ENCODE data around the gene MYO1A.
"Not testable (repeated sequence)": the region's sequence is repeated elsewhere in the genome, so short reads cannot be mapped to it uniquely, and the experiment has no call there.

Gene MYO1A

DNA sequence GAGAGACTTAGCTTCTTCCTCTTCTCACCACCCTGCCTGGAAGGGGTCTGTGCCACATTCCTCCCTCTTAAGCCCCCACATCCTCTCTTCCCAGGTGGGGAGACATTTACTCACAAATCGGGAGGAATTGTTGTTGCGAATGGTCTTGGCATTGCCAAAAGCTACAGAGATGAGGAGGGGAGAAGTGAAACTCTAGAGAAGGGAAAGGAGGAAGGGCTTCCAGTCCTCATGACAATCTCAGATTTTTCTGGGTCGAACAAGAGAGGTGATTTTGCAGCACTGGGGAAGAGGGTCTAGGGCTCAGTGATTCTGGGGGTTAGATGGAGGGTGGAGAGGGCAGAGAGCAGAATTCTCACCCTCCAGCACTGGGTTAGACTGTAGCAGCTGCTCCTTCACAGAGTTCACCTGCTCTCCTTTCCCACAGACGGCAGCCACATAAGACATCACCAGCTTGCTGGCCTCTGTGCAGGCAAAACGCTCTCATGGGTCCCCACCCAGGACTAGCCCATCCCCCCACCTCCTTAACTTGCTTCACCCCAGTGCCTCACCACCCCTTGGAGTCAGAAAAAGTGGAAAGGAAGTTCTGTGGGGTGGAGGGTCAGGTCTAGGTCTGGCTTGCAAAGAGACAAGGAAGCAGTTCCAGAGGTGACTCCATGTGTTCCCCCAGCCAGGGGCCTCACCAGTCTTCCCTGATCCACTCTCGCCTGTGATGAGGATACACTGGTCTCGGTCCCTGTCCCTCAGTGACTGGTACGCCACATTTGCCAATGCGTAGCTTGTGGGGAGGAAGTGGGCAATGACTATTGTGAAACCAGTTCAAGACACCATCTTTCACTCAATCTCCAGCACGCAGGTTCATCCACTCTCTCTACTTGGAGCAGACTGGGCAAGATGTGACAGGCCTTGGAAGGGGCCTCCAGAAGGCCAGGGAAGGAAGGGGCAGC lies 2.7 kb downstream of the MYO1A start:
- DNase-seq: no peak

DNA sequence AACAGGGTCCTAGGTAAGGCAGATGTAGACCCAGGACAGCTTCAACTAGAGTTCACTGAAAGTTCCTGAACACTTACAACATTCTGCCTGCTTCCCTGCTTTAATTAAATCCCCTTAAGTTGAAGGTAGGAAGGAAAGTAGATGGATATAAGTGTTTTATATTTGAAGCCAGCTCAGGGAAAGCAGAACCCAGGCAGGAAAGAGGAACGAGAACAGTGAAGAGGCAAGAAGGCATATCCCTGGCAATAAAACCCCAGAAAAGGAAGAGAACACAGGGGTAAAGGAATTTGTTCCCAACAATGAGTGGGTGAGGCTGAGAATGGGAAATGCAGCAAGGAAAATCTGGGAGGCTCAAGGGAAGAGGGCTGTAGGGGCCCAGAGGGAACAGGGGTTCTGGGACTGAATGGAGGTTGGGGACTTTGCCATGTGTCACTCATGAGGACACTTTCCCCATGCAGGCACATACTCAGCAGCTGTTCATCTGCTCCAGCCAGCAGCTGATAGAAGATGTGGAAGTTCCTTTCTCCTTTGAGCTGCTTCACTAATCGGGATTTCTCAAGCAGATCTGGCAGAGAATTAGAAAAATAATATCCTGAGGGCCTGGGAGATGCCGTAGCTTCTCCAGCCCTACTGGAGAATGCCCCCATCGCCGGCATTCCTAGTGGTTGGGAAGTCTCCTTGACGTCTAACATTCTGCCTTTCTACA lies 3.7 kb downstream of the MYO1A start:
- DNase-seq: no peak

DNA sequence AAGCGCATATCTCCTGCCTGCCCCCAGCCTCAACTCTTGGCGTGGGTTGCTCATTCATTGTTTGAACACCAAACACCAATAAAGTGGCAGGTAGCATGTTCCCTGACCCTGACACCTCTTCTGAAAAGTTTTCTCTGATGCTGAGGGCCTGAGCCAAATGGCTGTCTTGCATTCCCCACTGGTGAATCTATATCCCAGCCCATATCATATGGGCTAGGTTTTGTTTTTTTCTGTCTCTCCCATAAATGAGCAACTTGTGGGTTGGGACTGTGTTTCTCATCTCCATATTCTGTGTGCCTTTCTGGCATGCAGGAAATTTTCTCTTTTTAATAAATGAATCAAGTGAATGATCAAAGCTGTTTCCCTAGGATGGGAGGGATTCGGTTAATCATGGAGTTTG lies 5.0 kb downstream of the MYO1A start:
- DNase-seq: no peak

DNA sequence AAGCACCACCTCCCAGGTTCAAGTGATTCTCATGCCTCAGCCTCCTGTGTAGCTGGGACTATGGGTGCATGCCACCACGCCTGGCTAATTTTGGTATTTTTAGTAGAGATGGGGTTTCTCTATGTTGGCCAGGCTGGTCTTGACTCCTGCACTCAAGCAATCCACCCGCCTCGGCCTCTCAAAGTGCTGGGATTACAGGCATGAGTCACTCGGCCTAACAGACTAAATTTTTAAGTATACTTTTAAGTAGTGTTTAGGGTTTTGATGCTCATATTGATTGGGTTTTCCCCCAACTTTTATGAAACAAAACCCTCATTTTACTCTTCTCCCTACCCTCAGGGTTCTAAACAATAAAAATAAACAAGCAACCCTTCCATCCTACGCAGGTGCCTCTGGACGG lies 5.5 kb downstream of the MYO1A start:
- DNase-seq: no peak

DNA sequence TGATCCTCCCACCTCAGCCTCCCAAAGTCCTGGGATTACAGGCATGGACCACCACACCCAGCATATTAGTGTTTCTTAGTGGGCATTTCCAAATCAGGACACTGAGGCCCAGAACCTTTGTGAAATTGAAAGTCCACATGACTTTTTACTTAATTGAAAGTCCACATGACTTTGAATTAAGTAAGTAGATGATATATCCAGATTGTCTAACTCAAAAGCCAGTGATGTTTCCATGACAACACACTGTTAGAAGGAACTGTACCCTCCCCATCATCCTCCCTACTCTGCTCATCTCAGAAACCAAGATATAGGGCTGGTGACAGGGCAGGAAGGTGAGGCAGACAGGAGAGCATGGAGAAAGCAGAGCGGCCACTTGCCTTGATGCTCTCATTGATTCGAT lies 7.2 kb downstream of the MYO1A start:
- DNase-seq: no peak

DNA sequence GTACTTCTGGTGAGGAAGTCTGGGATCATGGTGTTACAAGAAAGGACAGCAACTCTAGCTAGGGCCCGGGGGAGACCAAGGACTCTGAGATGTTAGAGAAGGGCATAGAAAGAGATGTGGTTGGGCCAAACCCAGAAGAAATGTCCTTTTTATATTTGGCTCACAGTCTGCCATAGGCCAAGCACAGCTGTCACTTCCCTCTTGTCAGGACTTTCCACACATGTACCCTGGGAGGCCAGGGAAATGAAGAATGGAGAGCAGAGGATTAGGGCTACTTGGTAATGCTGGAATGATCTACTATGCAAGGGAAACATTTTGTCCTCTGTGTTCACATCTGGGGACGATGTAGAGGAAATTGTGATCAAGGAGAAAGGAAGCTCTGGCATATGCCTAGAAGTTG lies 9.2 kb downstream of the MYO1A start:
- no peak for DNase-seq

DNA sequence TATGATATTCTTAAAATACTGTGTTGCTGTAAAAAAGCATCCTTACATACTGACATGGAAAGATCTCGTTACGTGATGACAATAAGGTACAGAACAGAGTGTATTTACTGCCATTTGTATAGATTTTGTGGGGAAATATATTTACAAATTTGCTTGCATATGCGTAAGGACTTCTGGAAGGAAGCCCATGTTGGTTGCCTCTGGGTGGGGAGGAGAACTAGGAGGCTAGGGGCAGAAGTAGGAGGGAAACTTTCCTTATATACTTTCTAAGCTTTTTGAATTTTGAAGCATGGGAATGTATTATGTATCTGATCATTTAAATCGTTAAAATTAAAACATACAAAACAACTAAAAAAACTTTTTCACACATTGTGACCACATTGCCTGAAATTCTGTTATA lies 9.7 kb downstream of the MYO1A start:
- no peak for DNase-seq

DNA sequence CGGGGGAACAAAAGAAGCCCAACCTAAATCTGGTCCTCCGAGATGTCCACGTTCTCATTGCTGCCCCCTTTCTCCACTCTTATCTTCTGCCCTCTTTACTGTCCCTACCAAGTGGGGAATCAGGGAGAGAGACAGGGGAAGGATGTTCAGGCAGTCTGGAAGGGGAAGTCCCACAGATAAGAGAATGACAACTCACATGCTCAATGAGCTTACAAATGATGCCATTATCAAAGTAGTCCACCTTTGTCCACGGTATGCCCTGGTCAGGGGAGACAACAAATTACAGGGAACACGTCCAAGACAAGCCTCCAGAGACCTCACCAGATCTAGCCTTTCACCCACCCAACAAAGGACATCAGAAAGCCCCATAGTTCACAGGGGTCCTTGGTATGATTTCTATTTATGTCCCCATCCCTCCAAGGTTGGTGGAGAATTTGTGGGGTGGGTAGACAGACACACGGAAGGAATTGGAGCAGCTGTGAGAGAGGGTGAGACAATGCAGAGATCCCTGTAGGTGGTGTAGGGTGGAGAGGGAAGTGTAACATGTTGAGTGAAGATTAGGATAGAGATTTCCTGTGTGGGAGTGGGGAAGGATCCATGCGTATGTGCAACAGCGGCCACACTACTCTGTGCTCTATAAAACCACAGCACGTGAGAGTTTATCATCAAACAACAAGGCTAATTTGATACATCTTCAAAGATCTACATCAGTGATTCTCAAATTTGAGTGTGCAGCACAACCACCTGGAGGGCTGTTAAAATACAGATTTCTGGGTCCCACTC lies 10.7 kb downstream of the MYO1A start:
- no peak for DNase-seq

DNA sequence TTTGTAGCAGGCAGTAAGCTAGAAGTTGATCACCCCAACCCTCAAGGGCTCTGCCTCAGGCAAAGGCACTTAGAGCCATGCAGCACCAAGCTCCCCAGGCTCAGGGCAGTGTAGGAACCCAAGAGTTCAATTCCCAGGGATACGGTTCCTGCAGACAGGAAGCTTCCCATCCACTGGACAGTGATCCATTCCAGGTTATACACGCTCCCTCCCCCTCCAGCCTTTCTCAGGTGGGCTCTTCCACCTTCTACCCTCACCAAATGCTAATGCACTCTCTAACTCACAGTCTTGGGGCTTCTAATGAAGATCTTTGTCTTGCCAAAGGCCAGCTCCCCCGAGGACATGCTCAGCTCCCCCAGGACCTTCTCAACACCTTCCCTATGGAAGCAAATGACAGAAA lies 12.7 kb downstream of the MYO1A start:
- DNase-seq: no peak

DNA sequence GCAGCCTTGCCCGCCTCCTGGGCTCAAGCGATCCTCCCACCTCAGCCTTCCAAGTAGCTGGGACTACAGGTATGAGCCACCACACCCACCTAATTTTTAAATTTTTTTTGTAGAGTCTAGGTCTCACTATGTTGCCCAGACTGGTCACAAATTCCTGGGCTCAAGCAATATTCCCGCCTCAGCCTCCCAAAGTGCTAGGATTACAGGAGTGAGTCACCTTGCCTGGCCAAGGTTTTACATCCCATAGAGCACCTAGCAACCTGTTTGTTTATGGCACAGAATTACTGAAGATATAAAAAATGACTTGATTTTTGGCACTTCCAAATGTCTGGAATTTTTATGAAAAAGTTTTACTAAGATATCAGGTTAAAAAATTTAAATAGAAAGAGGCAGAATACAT lies 16.5 kb downstream of the MYO1A start:
- DNase-seq: no peak

DNA sequence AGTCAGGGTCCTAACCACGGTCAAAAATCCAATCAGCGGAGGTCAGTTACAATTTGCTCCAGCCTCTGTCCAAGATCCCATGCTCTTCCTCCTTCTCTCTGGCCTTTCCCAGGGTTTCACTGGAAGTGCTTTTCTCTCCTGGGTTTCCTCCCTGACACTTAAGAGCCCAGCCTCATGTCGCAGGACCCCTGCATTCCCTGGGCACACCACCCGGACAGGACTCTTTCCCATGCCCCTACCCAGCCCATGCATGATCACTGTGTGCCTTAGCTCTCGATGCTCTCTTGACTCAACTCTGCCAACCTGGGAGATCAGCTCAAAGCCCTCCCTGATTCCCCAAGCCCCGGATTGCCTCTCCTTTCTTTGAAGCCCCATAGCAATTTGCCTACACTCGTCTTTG lies 18.1 kb downstream of the MYO1A start:
- no peak for DNase-seq

DNA sequence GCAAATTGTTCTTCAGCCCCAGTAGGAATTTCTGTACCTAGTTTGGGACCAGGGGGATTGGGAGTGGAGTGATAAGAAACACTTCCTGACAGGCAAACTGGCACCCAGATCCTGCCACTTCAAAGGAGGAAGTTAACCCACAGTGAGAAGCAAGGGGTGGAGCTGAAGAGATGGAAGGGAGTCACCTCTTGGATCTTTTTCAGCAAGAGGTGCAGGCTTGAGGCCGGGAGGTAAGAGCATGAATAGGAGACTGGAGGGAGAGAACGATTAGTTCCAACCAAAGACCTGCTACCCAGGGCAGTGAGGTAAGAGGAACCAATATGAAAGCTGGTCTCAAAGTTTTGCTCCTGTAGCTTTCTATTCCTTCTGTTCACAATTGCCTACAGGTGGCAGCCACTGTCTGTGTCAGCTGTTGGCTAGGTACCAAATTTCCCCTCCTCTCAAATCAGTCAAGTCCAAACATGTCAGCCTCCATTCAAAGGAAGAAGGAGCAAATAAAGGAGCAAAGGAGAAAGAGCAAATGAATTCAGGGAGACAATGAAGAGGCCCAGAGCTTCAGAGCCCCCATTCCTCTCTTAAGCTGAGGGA lies 18.7 kb downstream of the MYO1A start:
- DNase-seq: peak; percentile 71 to 88 (median 75)

DNA sequence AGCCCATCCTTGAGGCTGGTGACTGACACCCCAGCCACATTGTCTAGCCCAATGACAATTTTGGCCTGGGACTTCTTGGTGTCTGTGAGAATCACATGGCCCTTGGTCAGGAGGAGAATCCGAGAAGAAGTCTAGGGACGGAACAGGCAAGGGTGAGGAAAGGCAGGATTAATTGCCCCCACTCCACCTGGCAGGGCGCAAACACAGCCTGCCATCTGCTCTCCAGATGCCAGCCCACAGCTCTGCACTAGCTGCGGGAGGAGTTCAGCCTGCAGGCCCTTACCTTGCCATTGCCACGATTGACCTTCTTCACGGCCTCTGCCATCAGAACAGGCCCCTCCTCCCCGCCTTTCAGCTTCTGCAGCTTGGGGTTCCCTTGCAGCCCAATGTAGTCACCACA lies 20.5 kb downstream of the MYO1A start:
- DNase-seq: no peak

DNA sequence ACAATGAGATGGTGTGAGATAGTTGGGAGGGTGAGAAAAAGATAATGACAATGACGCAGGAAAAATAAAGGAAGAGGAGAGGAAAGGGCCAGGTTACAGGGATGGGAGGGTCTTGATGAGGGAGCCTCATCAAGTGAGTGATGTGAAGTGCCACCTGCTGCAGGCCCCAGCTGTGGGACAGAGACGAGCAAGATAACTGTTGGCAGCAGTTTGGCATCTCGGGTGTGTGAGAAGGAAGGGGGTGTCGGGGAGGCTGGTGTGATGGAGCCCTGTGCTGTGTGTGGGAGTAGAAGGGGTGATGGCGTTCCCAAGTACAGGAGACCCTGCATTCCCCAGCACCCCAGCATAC lies 22.1 kb downstream of the MYO1A start:
- DNase-seq: no peak

DNA sequence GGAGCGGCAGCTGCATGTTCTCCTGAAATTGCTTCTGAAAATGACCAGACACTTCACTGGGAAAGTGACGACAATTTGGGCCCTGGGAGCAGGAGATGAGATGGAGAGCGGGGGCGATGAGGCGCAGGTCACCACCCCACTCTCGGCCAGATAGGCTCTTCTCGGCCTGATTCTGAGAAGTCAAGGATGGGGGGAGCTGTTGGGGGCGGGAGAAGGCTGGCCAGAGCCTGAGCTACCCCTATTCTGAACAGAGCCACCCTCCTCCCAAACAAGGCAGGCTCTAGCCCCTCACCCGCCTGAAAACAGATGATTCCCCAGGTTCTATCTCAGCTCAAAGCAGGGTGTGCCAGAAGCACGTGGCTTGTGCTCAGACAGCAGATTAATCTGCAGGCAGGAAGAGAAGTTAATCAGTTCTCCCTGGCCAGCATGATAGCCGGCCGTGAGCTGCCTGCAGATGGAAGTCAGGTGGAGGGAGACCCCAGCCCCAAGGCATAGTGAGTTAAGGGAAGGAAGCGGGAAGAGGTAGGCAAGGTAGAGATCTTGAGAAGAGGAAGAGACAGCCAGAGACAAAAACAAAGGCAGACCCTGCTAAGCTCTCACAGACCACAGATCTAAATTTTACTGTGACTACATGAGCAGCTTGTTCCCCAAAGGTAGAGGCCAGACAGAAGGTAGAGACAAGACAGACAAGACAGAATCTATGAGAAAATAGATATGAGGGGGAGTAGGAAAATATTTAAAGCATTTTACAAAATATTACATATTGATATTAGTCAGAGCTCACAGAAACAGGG lies 22.7 kb downstream of the MYO1A start:
- peak in 1 of 3 experiments; percentile 15 for DNase-seq

DNA sequence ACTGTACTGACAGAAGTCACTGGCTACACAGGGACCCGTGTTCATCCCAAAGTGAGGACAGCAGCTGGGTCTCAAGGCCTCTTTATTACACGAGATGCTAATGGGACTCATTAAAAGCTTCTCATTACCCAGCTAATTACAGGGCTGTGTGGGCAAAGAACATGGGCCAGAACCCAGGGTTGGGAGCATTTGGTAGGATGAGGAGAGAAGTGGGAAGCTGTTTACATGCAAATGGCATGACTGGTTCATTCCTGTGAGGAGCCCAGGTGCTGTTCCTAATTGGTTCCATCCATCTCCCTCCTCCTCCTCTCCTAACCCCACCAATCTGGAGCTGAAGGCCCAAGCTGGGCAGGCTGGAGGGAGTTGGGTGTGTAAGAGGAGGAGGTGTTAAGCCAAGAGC lies 24.7 kb downstream of the MYO1A start:
- DNase-seq: peak in 1 of 3 experiments; percentile 39

DNA sequence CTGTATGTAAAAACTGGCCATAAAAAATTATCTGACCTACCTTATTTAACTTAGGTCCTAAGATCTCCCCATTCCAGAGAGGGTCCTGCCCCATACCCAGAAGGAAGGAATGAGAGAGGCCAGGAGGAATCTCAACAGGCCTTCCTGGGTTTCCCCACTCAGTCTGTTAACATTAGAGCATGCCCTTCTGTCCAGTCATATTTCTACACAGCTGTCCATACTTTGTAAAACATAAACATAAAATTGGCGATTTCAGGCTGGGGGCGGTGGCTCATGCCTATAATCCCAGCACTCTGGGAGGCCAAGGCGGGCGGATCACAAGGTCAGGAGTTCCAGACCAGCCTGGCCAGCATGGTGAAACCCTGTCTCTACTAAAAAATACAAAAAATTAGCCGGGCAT lies 27.6 kb downstream of the MYO1A start:
- not testable (repeated sequence) for DNase-seq

DNA sequence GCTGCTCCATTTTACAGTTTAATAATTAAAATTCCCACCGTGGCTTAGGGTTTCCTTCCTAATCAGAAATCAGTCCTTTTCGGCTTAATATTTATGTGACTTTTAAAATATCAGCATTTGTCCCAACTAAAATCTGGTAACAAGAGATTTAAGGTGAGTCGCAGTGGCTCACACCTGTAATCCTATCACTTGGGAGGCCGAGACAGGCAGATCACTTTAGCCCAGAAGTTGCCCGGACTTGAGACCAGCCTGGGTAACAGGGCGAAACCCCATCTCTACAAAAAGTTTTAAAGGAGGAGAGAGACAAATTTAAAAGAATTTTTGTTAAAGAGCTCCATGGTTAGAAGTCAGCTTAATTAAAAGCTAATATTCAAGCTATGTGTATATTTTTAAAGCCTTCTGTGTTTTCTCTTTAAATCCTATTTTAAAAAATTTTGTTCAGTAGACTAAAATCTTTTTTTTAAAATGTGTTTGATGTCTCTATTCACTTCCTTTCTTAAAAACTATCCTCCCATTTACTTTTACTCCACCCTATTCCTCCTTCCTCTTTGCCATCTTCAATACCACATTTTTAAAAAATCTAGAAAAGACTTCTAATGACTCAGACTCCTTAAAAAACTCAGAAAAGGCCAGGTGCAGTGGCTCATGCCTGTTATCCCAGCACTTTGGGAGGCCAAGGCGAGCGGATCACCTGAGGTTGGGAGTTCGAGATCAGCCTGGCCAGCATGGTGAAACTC lies 29.8 kb downstream of the MYO1A start:
- DNase-seq: no peak

DNA sequence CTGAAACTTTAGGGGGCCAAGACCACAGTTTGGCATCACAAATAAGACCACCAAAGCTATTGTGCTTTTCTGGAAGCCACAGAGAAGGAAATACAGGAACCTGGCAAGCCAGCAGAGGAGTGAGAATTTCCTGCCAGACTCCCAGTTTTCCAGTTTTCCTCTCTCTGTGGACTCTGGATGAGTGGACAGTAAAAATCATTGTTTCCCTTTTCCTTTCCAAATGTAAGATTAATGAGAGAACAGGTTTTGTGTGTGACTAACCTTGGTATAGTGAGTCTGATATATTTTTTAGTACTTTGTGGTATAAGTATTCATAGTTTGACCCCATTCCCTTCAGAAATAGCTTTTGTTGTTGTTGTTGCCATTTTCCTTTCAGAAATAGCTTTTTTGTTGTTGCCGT lies 31.0 kb downstream of the MYO1A start:
- DNase-seq: no peak

DNA sequence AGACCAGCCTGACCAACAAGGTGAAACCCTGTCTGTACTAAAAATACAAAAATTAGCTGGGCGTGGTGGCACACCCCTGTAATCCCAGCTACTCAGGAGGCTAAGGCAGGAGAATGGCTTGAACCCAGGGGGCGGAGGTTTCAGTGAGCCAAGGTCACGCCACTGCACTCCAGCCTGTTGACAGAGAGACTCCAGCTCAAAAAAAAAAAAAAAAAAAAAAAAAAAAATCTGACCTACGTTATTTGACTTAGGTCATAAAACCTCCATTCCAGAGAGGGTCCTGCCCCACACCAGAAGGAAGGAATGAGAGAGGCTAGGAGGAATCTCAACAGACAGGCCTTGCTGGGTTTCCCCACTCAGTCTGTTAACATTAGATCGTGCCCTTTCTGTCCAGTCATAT lies 31.6 kb downstream of the MYO1A start:
- not testable (repeated sequence) for DNase-seq

DNA sequence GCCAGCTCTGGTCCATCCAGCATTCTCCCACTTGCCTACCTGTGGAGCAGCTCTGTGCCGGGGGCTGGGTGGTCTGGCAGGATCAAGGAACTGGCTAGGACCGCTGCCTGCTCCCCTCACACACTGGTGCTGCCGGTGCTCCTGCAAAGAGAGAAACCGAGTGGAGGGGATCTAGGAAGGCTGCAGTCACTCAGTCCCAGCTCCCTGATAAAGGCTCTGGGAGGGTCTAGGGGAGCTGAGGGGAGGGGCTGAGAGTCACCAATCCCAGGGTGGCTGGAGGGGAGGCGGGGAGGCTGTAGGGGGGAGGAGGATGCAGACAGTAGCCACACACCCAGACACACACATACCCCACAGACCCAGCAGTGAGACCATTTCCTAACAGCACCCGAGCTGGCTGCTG lies 33.6 kb downstream of the MYO1A start, which contains the start of gene TAC3:
TSS of gene TAC3 (minus strand) at position 182 of the 400 bp plus-strand sequence. CDS start 732 bp downstream, outside the sequence.
- no peak for DNase-seq
